ENCODE data around the gene CRISP1.

Gene CRISP1

DNA sequence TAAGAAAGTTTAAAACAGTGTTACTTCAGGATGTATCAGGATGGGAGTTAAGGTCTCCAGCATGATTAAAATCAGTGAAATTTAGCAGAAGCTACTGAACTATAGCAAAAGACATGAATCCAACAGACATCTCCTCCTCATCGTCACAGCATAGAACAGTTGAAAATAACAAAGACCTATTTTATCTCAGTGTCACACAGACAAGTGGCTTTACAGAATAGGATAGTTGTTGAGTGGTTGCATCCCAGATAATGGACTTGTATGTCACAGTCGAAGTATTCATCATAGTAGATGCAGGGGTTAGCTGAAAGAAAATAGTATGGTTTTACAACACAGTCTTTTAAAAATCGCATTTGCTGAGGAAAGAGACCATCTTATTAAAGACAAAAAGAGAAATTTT, 31.2 kb downstream of the CRISP1 start:
- Mint-ChIP-seq H3K9me3 (no peaks in the 10 kb centered on the region), H3K36me3 (ENCODE audit: low read depth) (no peaks in the 10 kb centered on the region), H3K4me1 (no peaks in the 10 kb centered on the region), H3K4me3 (no peak overlapping the region), H3K27ac (no peak overlapping the region), H3K27me3 (ENCODE audit: low read depth, poor library complexity) (no peaks in the 10 kb centered on the region)
- TF ChIP-seq, protein P1, sequence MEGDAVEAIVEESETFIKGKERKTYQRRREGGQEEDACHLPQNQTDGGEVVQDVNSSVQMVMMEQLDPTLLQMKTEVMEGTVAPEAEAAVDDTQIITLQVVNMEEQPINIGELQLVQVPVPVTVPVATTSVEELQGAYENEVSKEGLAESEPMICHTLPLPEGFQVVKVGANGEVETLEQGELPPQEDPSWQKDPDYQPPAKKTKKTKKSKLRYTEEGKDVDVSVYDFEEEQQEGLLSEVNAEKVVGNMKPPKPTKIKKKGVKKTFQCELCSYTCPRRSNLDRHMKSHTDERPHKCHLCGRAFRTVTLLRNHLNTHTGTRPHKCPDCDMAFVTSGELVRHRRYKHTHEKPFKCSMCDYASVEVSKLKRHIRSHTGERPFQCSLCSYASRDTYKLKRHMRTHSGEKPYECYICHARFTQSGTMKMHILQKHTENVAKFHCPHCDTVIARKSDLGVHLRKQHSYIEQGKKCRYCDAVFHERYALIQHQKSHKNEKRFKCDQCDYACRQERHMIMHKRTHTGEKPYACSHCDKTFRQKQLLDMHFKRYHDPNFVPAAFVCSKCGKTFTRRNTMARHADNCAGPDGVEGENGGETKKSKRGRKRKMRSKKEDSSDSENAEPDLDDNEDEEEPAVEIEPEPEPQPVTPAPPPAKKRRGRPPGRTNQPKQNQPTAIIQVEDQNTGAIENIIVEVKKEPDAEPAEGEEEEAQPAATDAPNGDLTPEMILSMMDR (IDR thresholded peaks at IDR 0.05) = no peak
- no peak for DNase-seq

DNA sequence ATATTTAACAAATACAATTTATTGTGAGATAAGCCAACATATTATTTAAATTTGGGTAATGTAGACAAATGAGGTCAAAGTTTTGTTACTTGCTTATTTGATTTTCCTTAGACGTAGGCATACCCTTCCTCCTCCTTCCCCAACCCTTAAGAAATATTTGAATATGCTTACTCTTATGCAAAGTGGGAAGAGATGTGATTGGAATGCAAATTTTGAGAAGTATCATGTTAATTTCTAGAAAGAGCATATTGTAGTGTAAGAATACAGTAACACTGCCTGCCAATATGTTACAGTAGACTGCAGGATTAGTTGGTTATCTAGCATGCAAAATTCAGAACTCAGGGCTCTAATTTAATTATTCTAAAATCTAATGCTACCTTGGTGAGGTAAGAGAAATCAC, 32.9 kb downstream of the CRISP1 start:
- H3K36me3 Mint-ChIP-seq (ENCODE audit: low read depth) = no peaks in the 10 kb centered on the region
- no peaks in the 10 kb centered on the region for H3K9me3 Mint-ChIP-seq
- H3K4me3 Mint-ChIP-seq = no peak overlapping the region
- H3K27me3 Mint-ChIP-seq (ENCODE audit: low read depth, poor library complexity) = no peaks in the 10 kb centered on the region
- TF ChIP-seq, protein P1 (IDR thresholded peaks at IDR 0.05) = no peak
- no peak overlapping the region for H3K27ac Mint-ChIP-seq
- no peak for DNase-seq
- H3K4me1 Mint-ChIP-seq = no peaks in the 10 kb centered on the region

DNA sequence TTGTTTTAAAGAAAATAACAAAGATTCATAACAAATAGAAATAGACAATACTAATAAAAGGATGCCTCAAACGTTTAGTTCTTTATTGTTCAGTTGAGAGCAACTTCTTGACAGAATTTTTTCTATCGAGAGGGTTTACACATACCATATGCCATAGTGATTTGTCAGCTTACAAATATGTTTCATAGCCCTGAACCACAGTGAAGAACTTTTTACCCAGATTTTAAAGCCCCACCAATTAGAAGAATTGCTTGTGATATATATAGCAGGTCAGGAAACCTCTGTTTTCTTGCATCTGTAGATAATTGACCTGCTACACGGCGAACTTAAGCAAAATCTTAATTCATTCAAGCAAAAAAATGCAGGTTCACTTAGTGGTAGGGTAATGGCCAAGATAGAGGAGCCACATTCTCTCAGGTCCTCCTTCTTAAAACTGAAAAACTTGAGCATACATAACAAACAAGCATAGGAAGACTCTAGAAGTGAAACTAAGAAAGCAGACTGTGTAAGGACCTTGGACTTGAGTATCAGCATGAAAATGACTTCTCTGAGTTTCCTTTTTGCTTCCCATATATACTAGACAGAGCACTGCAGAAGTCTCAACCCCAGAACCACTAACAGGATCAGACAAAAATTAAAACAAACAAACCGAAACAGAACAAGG, 39.5 kb downstream of the CRISP1 start:
- Mint-ChIP-seq H3K9me3 (no peaks in the 10 kb centered on the region), H3K27me3 (ENCODE audit: low read depth, poor library complexity) (no peaks in the 10 kb centered on the region)
- DNase-seq = no peak

DNA sequence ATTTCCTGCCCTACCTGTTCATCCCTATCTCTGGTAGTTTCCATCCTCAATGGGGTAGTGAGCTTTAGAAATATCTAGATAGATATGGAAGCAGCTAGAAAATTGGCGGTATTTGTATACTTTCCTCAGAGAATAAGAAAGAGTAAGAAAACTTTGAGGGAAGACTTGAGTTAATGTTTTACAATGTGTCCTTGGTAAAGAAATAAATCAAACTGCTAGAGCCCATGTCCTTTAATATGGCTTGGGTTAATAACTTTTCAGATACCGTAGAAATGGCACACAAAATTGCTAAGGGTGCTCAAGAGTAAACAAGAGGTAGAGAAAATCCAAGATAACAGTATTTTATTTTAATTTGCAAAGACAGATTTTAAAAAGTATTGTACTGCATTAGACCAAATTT, 51.2 kb downstream of the CRISP1 start:
- Mint-ChIP-seq H3K4me1 (no peaks in the 10 kb centered on the region), H3K36me3 (ENCODE audit: low read depth) (no peaks in the 10 kb centered on the region), H3K9me3 (peaks cover 5% of the 10 kb centered on the region), H3K27ac (no peak overlapping the region), H3K27me3 (ENCODE audit: low read depth, poor library complexity) (no peaks in the 10 kb centered on the region), H3K4me3 (no peak overlapping the region)
- TF ChIP-seq, protein P1 (IDR thresholded peaks at IDR 0.05) = no peak
- DNase-seq = no peak

More for the DNA sequence above, 39.5 kb downstream of the CRISP1 start:
- Mint-ChIP-seq H3K4me1 (no peaks in the 10 kb centered on the region), H3K27ac (no peak overlapping the region), H3K4me3 (no peak overlapping the region), H3K36me3 (ENCODE audit: low read depth) (no peaks in the 10 kb centered on the region)
- TF ChIP-seq, protein P1 (IDR thresholded peaks at IDR 0.05) = no peak

DNA sequence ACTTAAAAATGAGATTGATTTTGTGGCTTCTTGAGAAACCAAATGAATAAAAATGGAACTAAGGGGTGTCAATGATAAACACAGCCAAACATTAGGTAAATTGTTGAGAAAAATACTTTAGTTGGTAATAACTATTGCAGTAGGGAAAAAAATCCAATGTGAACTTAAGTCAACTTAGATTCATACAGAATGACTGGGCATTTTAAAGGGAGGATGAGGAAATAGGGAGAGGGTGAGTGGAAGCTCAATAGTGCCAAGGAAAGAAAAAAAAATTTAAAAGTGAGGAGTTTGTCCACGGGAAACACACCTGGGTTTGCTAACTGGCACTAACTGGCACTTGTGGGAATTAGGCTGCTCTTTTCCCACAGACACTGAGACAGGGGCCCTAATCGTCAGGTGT, 53.1 kb downstream of the CRISP1 start:
- Mint-ChIP-seq H3K27me3 (ENCODE audit: low read depth, poor library complexity) (no peaks in the 10 kb centered on the region), H3K36me3 (ENCODE audit: low read depth) (no peaks in the 10 kb centered on the region), H3K9me3 (peaks cover 20% of the 10 kb centered on the region), H3K4me1 (no peaks in the 10 kb centered on the region), H3K27ac (no peak overlapping the region), H3K4me3 (no peak overlapping the region)
- TF ChIP-seq, protein P1 (IDR thresholded peaks at IDR 0.05) = no peak
- no peak for DNase-seq

DNA sequence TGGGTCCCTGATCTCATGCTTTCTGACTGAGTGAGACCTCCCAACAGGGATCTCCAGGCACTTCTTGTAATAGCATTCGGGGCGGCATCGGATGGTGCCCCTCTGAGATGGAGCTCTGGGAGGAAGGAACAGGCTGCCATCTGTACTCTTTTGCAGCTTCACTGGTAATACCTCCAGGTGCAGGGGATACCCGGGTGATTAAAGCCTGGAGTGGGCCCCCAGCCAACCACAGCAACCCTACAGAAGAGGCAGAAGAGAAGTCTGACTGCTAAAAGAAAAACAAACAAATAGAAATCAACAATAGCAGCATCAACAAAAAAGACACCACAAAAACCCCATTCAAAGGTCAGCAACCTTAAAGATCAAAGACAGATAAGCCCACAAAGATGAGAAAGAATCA, 60.2 kb downstream of the CRISP1 start:
- Mint-ChIP-seq H3K27ac (no peak overlapping the region), H3K27me3 (ENCODE audit: low read depth, poor library complexity) (no peaks in the 10 kb centered on the region), H3K36me3 (ENCODE audit: low read depth) (no peaks in the 10 kb centered on the region), H3K4me3 (no peak overlapping the region), H3K9me3 (peaks cover 20% of the 10 kb centered on the region), H3K4me1 (no peaks in the 10 kb centered on the region)
- no peak for DNase-seq
- TF ChIP-seq, protein P1 (IDR thresholded peaks at IDR 0.05) = no peak
